ENCODE measurements around the gene CELA2A. TPM values are rescaled to one million over a fixed set of nuclear protein-coding genes. Genes with fewer than 3 reads are reported as not detected.
"Not testable (repeated sequence)": the region's sequence is repeated elsewhere in the genome, so short reads cannot be mapped to it uniquely, and the experiment has no call there.

Gene CELA2A
- total RNA-seq, 1 experiment from 2014 or later: not detected

- H3K9ac ChIP-seq (ENCODE audit: low read length): no peak overlapping the region
- no peaks in the 10 kb centered on the region for H4K20me1 ChIP-seq (ENCODE audit: low read length)
- no peak overlapping the region for H3K27ac ChIP-seq (ENCODE audit: low read length)
- H3K9me2 ChIP-seq (replicated peaks; ENCODE audit: low read length): no peaks in the 10 kb centered on the region
- no peaks in the 10 kb centered on the region for H3K79me2 ChIP-seq (ENCODE audit: low read length)
- ATAC-seq: no peak
- no peaks in the 10 kb centered on the region for H3K9me3 ChIP-seq (ENCODE audit: low read length)
- H3F3A ChIP-seq (ENCODE audit: low read length, unreplicated experiment): no peaks in the 10 kb centered on the region
- ChIA-PET CTCF (interaction anchor here (0.5 to 1.1 kb wide), 3 partner anchors 66 to 108 kb away, joined by 5 to 12 read pairs (median 7); no protein-coding TSS in a partner anchor), POLR2A (ENCODE audit: unreplicated experiment) (interaction anchor here (0.6 kb wide), 1 partner anchor 16 kb away, joined by 3 read pairs; no protein-coding TSS in a partner anchor)
- H3K4me1 ChIP-seq (ENCODE audit: insufficient read depth, low read length): peaks cover 26% of the 10 kb centered on the region
- H3K4me3 ChIP-seq (ENCODE audit: low read length): no peak overlapping the region
- no TSS peak for BruUV-seq (replicated peaks)
- TF ChIP-seq CTCF (conservative IDR thresholded peaks at IDR 0.05; ENCODE audit: low read depth, low read length): no peak
- no peak for TF ChIP-seq EZH2 (IDR thresholded peaks at IDR 0.05; ENCODE audit: low read length, unreplicated experiment)
- no peak for TF ChIP-seq EZH2phosphoT487 (IDR thresholded peaks at IDR 0.05; ENCODE audit: borderline replicate concordance, low read length)
- no peak overlapping the region for H2AFZ ChIP-seq (ENCODE audit: low read length)
- peaks cover 12% of the 10 kb centered on the region; the same call in 1 of the 2 replicates for H3K36me3 ChIP-seq (ENCODE audit: low read depth, low read length)
- DNase-seq: no peak
- no peaks in the 10 kb centered on the region for H3K27me3 ChIP-seq (ENCODE audit: low read length)
- intact Hi-C loops (cut with micrococcal nuclease): loop anchor here (1.0 to 2.0 kb wide), 2 partner anchors 15 to 108 kb away; no protein-coding TSS in a partner anchor
- no peak overlapping the region for H3K4me2 ChIP-seq (ENCODE audit: low read length)
Measured at GRCh38 chr1:15431571-15431948, 25.0 kb upstream of the CELA2A start.

GRCh38 chr1:15432324-15432723, 24.2 kb upstream of the CELA2A start:
- CTCF ChIA-PET: interaction anchor here (0.6 to 1.0 kb wide), 2 partner anchors 95 to 109 kb away, joined by 5 read pairs; no protein-coding TSS in a partner anchor
- H3K4me1 ChIP-seq (ENCODE audit: insufficient read depth, low read length): peaks cover 23% of the 10 kb centered on the region
- no peaks in the 10 kb centered on the region for H3K79me2 ChIP-seq (ENCODE audit: low read length)
- POLR2A ChIA-PET (ENCODE audit: unreplicated experiment): interaction anchor here (0.6 kb wide), 1 partner anchor 16 kb away, joined by 3 read pairs; no protein-coding TSS in a partner anchor
- no peaks in the 10 kb centered on the region for H4K20me1 ChIP-seq (ENCODE audit: low read length)
- no peak overlapping the region for H3K4me2 ChIP-seq (ENCODE audit: low read length)
- H3K36me3 ChIP-seq (ENCODE audit: low read depth, low read length): peaks cover 8% of the 10 kb centered on the region; the same call in 1 of the 2 replicates
- no peak for DNase-seq
- H3K27me3 ChIP-seq (ENCODE audit: low read length): no peaks in the 10 kb centered on the region
- H3F3A ChIP-seq (ENCODE audit: low read length, unreplicated experiment): no peaks in the 10 kb centered on the region
- H3K27ac ChIP-seq (ENCODE audit: low read length): peak overlapping the region; percentile 62
- no peaks in the 10 kb centered on the region for H3K9me2 ChIP-seq (replicated peaks; ENCODE audit: low read length)
- no TSS peak for BruUV-seq (replicated peaks)
- ATAC-seq: no peak
- H2AFZ ChIP-seq (ENCODE audit: low read length): no peak overlapping the region
- intact Hi-C loops (cut with micrococcal nuclease): loop anchor here (1.0 kb wide), 1 partner anchor 69 kb away; no protein-coding TSS in a partner anchor
- H3K4me3 ChIP-seq (ENCODE audit: low read length): no peak overlapping the region
- peak overlapping the region; percentile 3; the same call in 1 of the 2 replicates for H3K9ac ChIP-seq (ENCODE audit: low read length)
- H3K9me3 ChIP-seq (ENCODE audit: low read length): no peaks in the 10 kb centered on the region
- TF ChIP-seq EZH2phosphoT487 (IDR thresholded peaks at IDR 0.05; ENCODE audit: borderline replicate concordance, low read length) (no peak), EZH2 (IDR thresholded peaks at IDR 0.05; ENCODE audit: low read length, unreplicated experiment) (no peak), CTCF (conservative IDR thresholded peaks at IDR 0.05; ENCODE audit: low read depth, low read length) (no peak)

GRCh38 chr1:15433471-15433870, 23.1 kb upstream of the CELA2A start:
- H3K36me3 ChIP-seq (ENCODE audit: low read depth, low read length): peaks cover 3% of the 10 kb centered on the region; the same call in 1 of the 2 replicates
- H3K9me2 ChIP-seq (replicated peaks; ENCODE audit: low read length): no peaks in the 10 kb centered on the region
- BruUV-seq (replicated peaks): no TSS peak
- no peak overlapping the region for H3K4me3 ChIP-seq (ENCODE audit: low read length)
- H3K4me1 ChIP-seq (ENCODE audit: insufficient read depth, low read length): peaks cover 23% of the 10 kb centered on the region
- H3K27me3 ChIP-seq (ENCODE audit: low read length): no peaks in the 10 kb centered on the region
- no peak overlapping the region for H3K4me2 ChIP-seq (ENCODE audit: low read length)
- no peak overlapping the region for H2AFZ ChIP-seq (ENCODE audit: low read length)
- no peaks in the 10 kb centered on the region for H4K20me1 ChIP-seq (ENCODE audit: low read length)
- CTCF ChIA-PET: no interaction called here
- H3K9ac ChIP-seq (ENCODE audit: low read length): no peak overlapping the region
- TF ChIP-seq EZH2 (IDR thresholded peaks at IDR 0.05; ENCODE audit: low read length, unreplicated experiment) (no peak), EZH2phosphoT487 (IDR thresholded peaks at IDR 0.05; ENCODE audit: borderline replicate concordance, low read length) (no peak), CTCF (conservative IDR thresholded peaks at IDR 0.05; ENCODE audit: low read depth, low read length) (no peak)
- no peaks in the 10 kb centered on the region for H3F3A ChIP-seq (ENCODE audit: low read length, unreplicated experiment)
- DNase-seq (no peak), ATAC-seq (no peak)
- H3K79me2 ChIP-seq (ENCODE audit: low read length): no peaks in the 10 kb centered on the region
- intact Hi-C loops (cut with micrococcal nuclease): loop anchor here (1.0 kb wide), 1 partner anchor 24 kb away; the partner anchor contains the start of gene EFHD2
- H3K27ac ChIP-seq (ENCODE audit: low read length): no peak overlapping the region
- POLR2A ChIA-PET (ENCODE audit: unreplicated experiment): no interaction called here
- no peaks in the 10 kb centered on the region for H3K9me3 ChIP-seq (ENCODE audit: low read length)

- H3K79me2 ChIP-seq (ENCODE audit: low read length); H4K20me1 ChIP-seq (ENCODE audit: low read length); H3K27me3 ChIP-seq (ENCODE audit: low read length); POLR2A ChIA-PET (ENCODE audit: unreplicated experiment); BruUV-seq (replicated peaks); H3K36me3 ChIP-seq (ENCODE audit: low read depth, low read length); H3F3A ChIP-seq (ENCODE audit: low read length, unreplicated experiment); H3K4me3 ChIP-seq (ENCODE audit: low read length); H2AFZ ChIP-seq (ENCODE audit: low read length); DNase-seq; intact Hi-C loops (cut with micrococcal nuclease); H3K27ac ChIP-seq (ENCODE audit: low read length); CTCF ChIA-PET; H3K4me2 ChIP-seq (ENCODE audit: low read length); H3K9ac ChIP-seq (ENCODE audit: low read length); ATAC-seq; H3K9me2 ChIP-seq (replicated peaks; ENCODE audit: low read length); H3K9me3 ChIP-seq (ENCODE audit: low read length): not testable (repeated sequence)
- peaks cover 16% of the 10 kb centered on the region for H3K4me1 ChIP-seq (ENCODE audit: insufficient read depth, low read length)
Measured at GRCh38 chr1:15434739-15435138, 21.8 kb upstream of the CELA2A start.

Measured in PC-3 (cell line).